ENCODE measurements around the gene CNPY2.

Gene CNPY2

DNA sequence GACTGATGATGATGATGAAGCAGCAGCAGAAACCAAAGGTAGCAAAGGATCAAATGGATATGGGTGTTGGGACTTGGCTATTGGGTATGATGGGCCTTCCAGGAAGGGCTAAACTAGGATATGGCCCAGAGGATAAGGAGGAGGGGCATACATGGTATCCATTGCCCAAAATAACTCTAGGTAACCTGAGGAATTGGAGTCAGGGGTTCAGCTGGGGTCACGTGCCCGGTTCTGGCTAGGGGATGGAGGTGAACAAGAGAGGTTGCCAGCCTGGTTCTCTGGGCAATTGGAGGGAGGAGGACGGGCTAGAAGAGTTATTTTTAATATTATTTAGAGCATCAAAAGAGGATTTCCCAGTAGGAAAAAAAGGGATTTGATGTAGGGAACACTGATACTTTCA lies 54.9 kb downstream of the CNPY2 start:
- in situ Hi-C loops (cut with MboI; ENCODE audit: low sequenced_read_pairs) = no loop called here

DNA sequence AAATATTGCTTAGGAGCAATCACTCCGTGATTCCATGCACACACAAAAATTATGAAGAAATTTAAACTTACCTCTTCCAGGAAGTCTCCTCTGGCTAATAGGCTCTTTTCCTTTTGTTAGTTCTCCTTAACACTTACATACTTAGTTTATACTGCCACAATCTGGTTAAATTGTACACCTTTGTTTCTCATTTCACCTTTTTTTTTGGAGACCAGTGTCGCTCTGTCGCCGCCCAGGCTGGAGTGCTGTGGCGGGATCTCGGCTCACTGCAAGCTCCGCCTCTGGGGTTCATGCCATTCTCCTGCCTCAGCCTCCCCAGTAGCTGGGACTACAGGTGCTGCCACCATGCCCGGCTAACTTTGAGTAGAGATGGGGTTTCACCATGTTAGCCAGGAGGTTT lies 55.4 kb downstream of the CNPY2 start:
- in situ Hi-C loops (cut with MboI; ENCODE audit: low sequenced_read_pairs) = no loop called here

All from hTERT RPE-1 (cell line).